HepG2 (cell line): ENCODE measurements around the gene CYTH1. TPM values are rescaled to one million over a fixed set of nuclear protein-coding genes. Genes with fewer than 3 reads are reported as not detected.

Source experiments
- E2F1 ChIP-seq: sonication (generic); formaldehyde crosslinking; IDR thresholded peaks from 2 replicates; pipeline ENCODE4 v1.5.0; 2020; ENCODE audit warnings: missing genetic modification reagents
- EEA1 ChIP-seq: sonication (generic); formaldehyde crosslinking; IDR thresholded peaks from 2 replicates; pipeline ENCODE4 v1.5.1; 2020; ENCODE audit warnings: mild to moderate bottlenecking, missing genetic modification reagents, borderline replicate concordance
- FOSL1 ChIP-seq: sonication (generic); formaldehyde crosslinking; IDR thresholded peaks from 2 replicates; pipeline ENCODE4 v1.9.0; 2021; ENCODE audit warnings: missing genetic modification reagents, borderline replicate concordance
- NR1H2 ChIP-seq: sonication (generic); formaldehyde crosslinking; IDR thresholded peaks from 2 replicates; pipeline ENCODE4 v1.8.1; 2022; ENCODE audit warnings: low read depth, missing genetic modification reagents, borderline replicate concordance
- ZBTB40 ChIP-seq, 2 experiments: fragments of 450-650 bp in 1 of 2; sonication (generic) in 1 of 2; formaldehyde crosslinking in 1 of 2; IDR thresholded peaks; 2 replicates each; pipeline versions ENCODE4 v1.6.1 to v1.8.0; 2016 to 2022; ENCODE audit warnings: antibody characterized with exemption in 1 of 2, mild to moderate bottlenecking in 1 of 2, missing genetic modification reagents in 1 of 2
- ZFP41 ChIP-seq: sonication (generic); formaldehyde crosslinking; IDR thresholded peaks from 2 replicates; pipeline ENCODE4 v1.4.0; 2020; ENCODE audit warnings: mild to moderate bottlenecking, missing genetic modification reagents, borderline replicate concordance
- ZNF232 ChIP-seq: sonication (generic); formaldehyde crosslinking; IDR thresholded peaks from 2 replicates; pipeline ENCODE4 v1.4.0; 2020; ENCODE audit warnings: missing genetic modification reagents, borderline replicate concordance
- ZNF335 ChIP-seq: sonication (generic); formaldehyde crosslinking; IDR thresholded peaks from 2 replicates; pipeline ENCODE4 v1.4.0; 2020; ENCODE audit warnings: missing genetic modification reagents
- ZNF558 ChIP-seq: sonication (generic); formaldehyde crosslinking; IDR thresholded peaks from 2 replicates; pipeline ENCODE4 v1.9.0; 2022; ENCODE audit warnings: mild to moderate bottlenecking, missing genetic modification reagents, borderline replicate concordance
- ZNF788 ChIP-seq: sonication (generic); formaldehyde crosslinking; IDR thresholded peaks from 2 replicates; pipeline ENCODE4 v1.5.0; 2020; ENCODE audit warnings: mild to moderate bottlenecking, missing genetic modification reagents, borderline replicate concordance
- polyA plus RNA-seq, 8 experiments: library from polyadenylated mRNA; depleted of rRNA in 3 of 8; stranded (reverse) in 7 of 8; unstranded in 1 of 8; fragments of >200 nt; fragmentation: Illumina TruSeq in 4 of 8; extraction: Trizol in 4 of 8; gene quantifications; 2 replicates each; pipeline versions ENCODE4 v1.2.1 to v1.2.3, GENCODE V29; 2011 to 2016; ENCODE audit warnings: low read depth in 4 of 8, missing spikeins in 1 of 8, mixed read lengths in 1 of 8; ENCODE audit not compliant: insufficient read depth in 1 of 8
- total RNA-seq, 5 experiments: library from RNA; depleted of rRNA; stranded (reverse); fragments of >200 nt; fragmentation: Illumina TruSeq; extraction: Trizol; gene quantifications; 2 replicates each; pipeline ENCODE4 v1.2.3, GENCODE V29; 2016; ENCODE audit warnings: low read depth in 1 of 5
- TF ChIP-seq, protein P1 (sequence below), 2 experiments: sonication (generic) in 1 of 2; formaldehyde crosslinking in 1 of 2; IDR thresholded peaks; 2 replicates each; pipeline versions ENCODE4 v1.4.0 to v1.6.1; 2016 to 2020; ENCODE audit warnings: borderline replicate concordance in 1 of 2, low read depth in 1 of 2, mild to moderate bottlenecking in 1 of 2, missing genetic modification reagents in 1 of 2

The CYTH1 gene
- total and polyA plus RNA-seq, 2 of the 13 experiments (the other 11 are each of a cell fraction or from before 2014, with no cell fraction given), result 20.1 to 48.9 TPM

DNA sequence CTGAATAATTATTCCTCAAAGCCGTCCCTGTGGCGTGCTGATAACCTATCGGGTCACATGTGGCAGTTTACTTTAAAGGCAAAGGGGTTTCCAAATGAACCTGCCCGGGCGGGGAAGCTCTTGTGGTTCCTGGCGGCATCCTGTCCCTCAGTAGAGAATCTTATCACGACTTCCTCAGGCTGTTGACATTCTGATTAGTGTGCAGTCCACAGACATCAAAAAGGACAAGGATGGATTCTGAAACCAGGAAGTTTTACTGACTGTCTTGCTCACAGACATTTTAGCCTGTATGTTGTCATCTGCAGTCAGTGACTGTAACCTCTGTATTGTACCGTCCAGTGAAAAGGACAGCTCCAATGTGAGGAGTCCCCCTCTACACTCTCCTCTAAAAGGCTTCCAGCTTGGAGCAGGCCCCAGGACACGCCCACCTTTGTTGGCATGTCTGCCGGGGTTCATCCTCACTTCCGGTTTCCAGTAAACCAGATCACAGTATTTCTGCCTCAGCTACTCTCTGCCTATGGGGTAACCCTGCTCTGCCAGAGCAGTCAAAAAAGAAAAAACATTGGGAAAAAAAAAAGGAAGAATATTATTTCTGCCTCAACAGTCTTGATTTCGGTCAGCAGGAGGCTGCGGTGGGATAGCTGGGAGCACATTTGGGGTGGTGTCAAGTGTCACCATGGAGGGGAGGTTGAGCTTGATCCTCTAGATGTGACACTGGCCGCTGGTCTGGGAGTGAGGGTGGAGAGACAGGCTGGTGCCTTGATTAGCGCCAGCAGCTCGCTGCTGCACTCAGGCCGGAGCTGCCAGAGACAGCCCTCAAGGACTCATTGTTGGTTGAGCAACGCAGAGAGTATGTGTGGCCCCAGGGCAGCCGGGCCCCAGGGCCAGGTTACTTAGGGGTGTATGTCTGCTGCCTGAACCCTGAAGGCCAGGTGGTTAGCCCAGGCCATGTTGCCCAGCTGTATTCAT is 115.8 kb downstream of the CYTH1 start (continued):
- TF ChIP-seq ZBTB40 (IDR thresholded peaks at IDR 0.05) (no peak), ZBTB40 (CRISPR knock-in tag; IDR thresholded peaks at IDR 0.05) (no peak), EEA1 (CRISPR knock-in tag) (no peak), FOSL1 (no peak), ZNF335 (CRISPR knock-in tag) (peak; percentile 73), E2F1 (CRISPR knock-in tag) (0 out of 2 replicates have a peak, but pooled peaks have one; percentile 40), ZNF788 (CRISPR knock-in tag) (peak; percentile 59; the same call in 1 of the 2 replicates), ZNF232 (no peak; the same call in 1 of the 2 replicates), ZFP41 (CRISPR knock-in tag) (no peak), ZNF558 (CRISPR knock-in tag) (no peak), NR1H2 (CRISPR knock-in tag) (no peak; the same call in 1 of the 2 replicates)
- TF ChIP-seq, protein P1, sequence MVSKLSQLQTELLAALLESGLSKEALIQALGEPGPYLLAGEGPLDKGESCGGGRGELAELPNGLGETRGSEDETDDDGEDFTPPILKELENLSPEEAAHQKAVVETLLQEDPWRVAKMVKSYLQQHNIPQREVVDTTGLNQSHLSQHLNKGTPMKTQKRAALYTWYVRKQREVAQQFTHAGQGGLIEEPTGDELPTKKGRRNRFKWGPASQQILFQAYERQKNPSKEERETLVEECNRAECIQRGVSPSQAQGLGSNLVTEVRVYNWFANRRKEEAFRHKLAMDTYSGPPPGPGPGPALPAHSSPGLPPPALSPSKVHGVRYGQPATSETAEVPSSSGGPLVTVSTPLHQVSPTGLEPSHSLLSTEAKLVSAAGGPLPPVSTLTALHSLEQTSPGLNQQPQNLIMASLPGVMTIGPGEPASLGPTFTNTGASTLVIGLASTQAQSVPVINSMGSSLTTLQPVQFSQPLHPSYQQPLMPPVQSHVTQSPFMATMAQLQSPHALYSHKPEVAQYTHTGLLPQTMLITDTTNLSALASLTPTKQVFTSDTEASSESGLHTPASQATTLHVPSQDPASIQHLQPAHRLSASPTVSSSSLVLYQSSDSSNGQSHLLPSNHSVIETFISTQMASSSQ (IDR thresholded peaks at IDR 0.05; ENCODE audit: low read depth), result no peak
- TF ChIP-seq, protein P1 (CRISPR knock-in tag; IDR thresholded peaks at IDR 0.05; ENCODE audit: borderline replicate concordance), result no peak; the same call in 1 of the 2 replicates
